Right cardiac atrium (tissue), 5 donors: ENCODE data around the gene DCHS2. TPM values are rescaled to one million over a fixed set of nuclear protein-coding genes. Genes with fewer than 3 reads are reported as not detected.
A peak's percentile ranks its signal among the peaks of the same experiment; 100 is the strongest.

Experiments used
- ATAC-seq, 2 donors: fragments of 200-7000 bp; cut with Tn5 transposase; one replicate each; pipeline versions ENCODE4 v1.8.0 to v1.9.1; 2020; ENCODE audit warnings: moderate library complexity in 2 of 2, mild to moderate bottlenecking in 1 of 2
- DNase-seq, 3 donors: peaks; one replicate each; pipeline ENCODE4 v3.0.0-alpha.2; 2020
- H3K27ac ChIP-seq: one replicate; pipeline ENCODE4 v1.5.1; 2013; ENCODE audit warnings: mild to moderate bottlenecking, low read length, control low read depth, moderate library complexity
- H3K27me3 ChIP-seq: one replicate; pipeline ENCODE4 v1.6.1; 2013; ENCODE audit not compliant: control insufficient read depth, insufficient read depth
- H3K4me1 ChIP-seq: one replicate; pipeline ENCODE4 v1.6.1; 2013; ENCODE audit warnings: low read length; ENCODE audit not compliant: control insufficient read depth, insufficient read depth
- H3K4me3 ChIP-seq: one replicate; pipeline ENCODE4 v1.5.1; 2013; ENCODE audit warnings: low read length, control low read depth
- H3K9me3 ChIP-seq: one replicate; pipeline ENCODE4 v1.6.1; 2013; ENCODE audit warnings: low read length; ENCODE audit not compliant: control insufficient read depth
- WGBS: extraction: QIAGEN DNeasy Blood & Tissue Kit; methylation state at CpG from one replicate; pipeline ENCODE4 v1.1.7; 2013; 5-methylcytosine and 5-hydroxymethylcytosine counted together
- intact Hi-C, 4 donors: fragments of 100-400 bp; cut with DNase I; formaldehyde crosslinking; loops; one replicate each; pipeline versions ENCODE4 v1.11.0 to v1.14.0; 2022 to 2023
- polyA plus RNA-seq: library from polyadenylated mRNA; stranded (reverse); fragments of 200-250 nt; gene quantifications from one replicate; pipeline ENCODE4 v1.2.3, GENCODE V29; 2013
- total RNA-seq, 4 donors: library from RNA; stranded (reverse); fragmentation: NEBNext Ultra II Directional; extraction: Animal tissue kit (Norgen Biotek cat#: 25700); gene quantifications; one replicate each; pipeline ENCODE4 v1.2.1, GENCODE V29; 2021
- donor health status: healthy with polysubstance abuse.
- donor health status: DM: no; HTN: yes; CAD: no.
- donor health status: DM: no; HTN: no; CAD: no.
- donor health status: DM: no; HTN: yes; CAD: no; lungs with severe emphysema.
- donor health status: DM: yes; HTN: yes; CAD: no.

DCHS2 gene
- total and polyA plus RNA-seq, 5 donors: not detected

GRCh38 chr4:154390324-154390723 is 101.3 kb downstream of the DCHS2 start:
- H3K27me3 ChIP-seq: no peaks in the 10 kb centered on the region
- intact Hi-C loops: loop anchor here in 2 of 4 donors (10.0 kb wide), 1 partner anchor 114 kb away; no protein-coding TSS in a partner anchor
- ATAC-seq (no peak), DNase-seq (no peak)
- H3K27ac ChIP-seq: no peak overlapping the region
- no peaks in the 10 kb centered on the region for H3K9me3 ChIP-seq
- WGBS: 80% methylated on average over 3 of the region's 3 CpGs
- H3K4me1 ChIP-seq: no peaks in the 10 kb centered on the region
- no peak overlapping the region for H3K4me3 ChIP-seq

- H3K4me1 ChIP-seq: no peaks in the 10 kb centered on the region
- H3K4me3 ChIP-seq: no peak overlapping the region
- no peaks in the 10 kb centered on the region for H3K27me3 ChIP-seq
- no peaks in the 10 kb centered on the region for H3K9me3 ChIP-seq
- DNase-seq (no peak), ATAC-seq (no peak)
- intact Hi-C loops: no loop called here
- no peak overlapping the region for H3K27ac ChIP-seq
Observed at GRCh38 chr4:154389148-154389547, 102.5 kb downstream of the DCHS2 start.

- intact Hi-C loops: no loop called here
- Histone ChIP-seq H3K27me3 (no peaks in the 10 kb centered on the region), H3K4me3 (no peak overlapping the region), H3K9me3 (no peaks in the 10 kb centered on the region), H3K4me1 (no peaks in the 10 kb centered on the region), H3K27ac (no peak overlapping the region)
- ATAC-seq (no peak), DNase-seq (no peak)
- WGBS: 83% methylated on average over 4 of the region's 4 CpGs
Observed at GRCh38 chr4:154384012-154384411, 107.6 kb downstream of the DCHS2 start.

GRCh38 chr4:154376486-154376885 is 115.1 kb downstream of the DCHS2 start:
- Histone ChIP-seq H3K4me1 (no peaks in the 10 kb centered on the region), H3K9me3 (no peaks in the 10 kb centered on the region), H3K27me3 (no peaks in the 10 kb centered on the region), H3K27ac (no peak overlapping the region), H3K4me3 (no peak overlapping the region)
- DNase-seq (no peak), ATAC-seq (no peak)
- intact Hi-C loops: no loop called here
- WGBS: 76% methylated on average over 1 of the region's 1 CpG

GRCh38 chr4:154368060-154368459 is 123.5 kb downstream of the DCHS2 start:
- ATAC-seq (no peak), DNase-seq (no peak)
- no peak overlapping the region for H3K27ac ChIP-seq
- no peaks in the 10 kb centered on the region for H3K9me3 ChIP-seq
- no peaks in the 10 kb centered on the region for H3K4me1 ChIP-seq
- no peaks in the 10 kb centered on the region for H3K27me3 ChIP-seq
- intact Hi-C loops: no loop called here
- H3K4me3 ChIP-seq: no peak overlapping the region
- 71% methylated on average over 4 of the region's 4 CpGs for WGBS

- Histone ChIP-seq H3K9me3 (no peaks in the 10 kb centered on the region), H3K27me3 (no peaks in the 10 kb centered on the region), H3K27ac (no peak overlapping the region), H3K4me3 (no peak overlapping the region), H3K4me1 (no peaks in the 10 kb centered on the region)
- intact Hi-C loops: no loop called here
- 50% methylated on average over 2 of the region's 2 CpGs for WGBS
- DNase-seq: no peak
- ATAC-seq: no peak
Observed at GRCh38 chr4:154367659-154368058, 123.9 kb downstream of the DCHS2 start.

- ATAC-seq (peak in 1 of 2 donors; percentile 78), DNase-seq (no peak)
- 68% methylated on average over 4 of the region's 4 CpGs for WGBS
Observed at GRCh38 chr4:154366956-154367355, 124.6 kb downstream of the DCHS2 start.

GRCh38 chr4:154364066-154364845 is 127.3 kb downstream of the DCHS2 start:
- Histone ChIP-seq H3K9me3 (no peaks in the 10 kb centered on the region), H3K27me3 (no peaks in the 10 kb centered on the region), H3K4me1 (no peaks in the 10 kb centered on the region), H3K27ac (no peak overlapping the region), H3K4me3 (no peak overlapping the region)
- peak in 2 of 3 donors; percentile 22 to 47 for DNase-seq
- ATAC-seq: peak; percentile 81 to 95
- intact Hi-C loops: no loop called here
- 34% methylated on average over 7 of the region's 7 CpGs for WGBS

More at GRCh38 chr4:154366956-154367355, 124.6 kb downstream of the DCHS2 start:
- Histone ChIP-seq H3K4me1 (no peaks in the 10 kb centered on the region), H3K27me3 (no peaks in the 10 kb centered on the region), H3K9me3 (no peaks in the 10 kb centered on the region), H3K27ac (no peak overlapping the region), H3K4me3 (no peak overlapping the region)
- intact Hi-C loops: no loop called here

- WGBS: 81% methylated on average over 4 of the region's 4 CpGs
- Histone ChIP-seq H3K4me1 (no peaks in the 10 kb centered on the region), H3K27me3 (no peaks in the 10 kb centered on the region), H3K4me3 (no peak overlapping the region), H3K9me3 (no peaks in the 10 kb centered on the region), H3K27ac (no peak overlapping the region)
- no peak for DNase-seq
- ATAC-seq: no peak
- intact Hi-C loops: no loop called here
Observed at GRCh38 chr4:154361450-154361849, 130.1 kb downstream of the DCHS2 start.

- H3K27ac ChIP-seq: no peak overlapping the region
- H3K4me3 ChIP-seq: no peak overlapping the region
- whole genome bisulfite sequencing: 40% methylated on average over 2 of the region's 2 CpGs
- H3K4me1 ChIP-seq: no peaks in the 10 kb centered on the region
- ATAC-seq (no peak), DNase-seq (no peak)
- intact Hi-C loops: no loop called here
- no peaks in the 10 kb centered on the region for H3K27me3 ChIP-seq
- no peaks in the 10 kb centered on the region for H3K9me3 ChIP-seq
Observed at GRCh38 chr4:154360491-154360890, 131.1 kb downstream of the DCHS2 start.

- H3K9me3 ChIP-seq: no peaks in the 10 kb centered on the region
- H3K4me1 ChIP-seq: no peaks in the 10 kb centered on the region
- no peak overlapping the region for H3K27ac ChIP-seq
- ATAC-seq (no peak), DNase-seq (no peak)
- H3K27me3 ChIP-seq: no peaks in the 10 kb centered on the region
- no peak overlapping the region for H3K4me3 ChIP-seq
- intact Hi-C loops: no loop called here
Observed at GRCh38 chr4:154354883-154355282, 136.7 kb downstream of the DCHS2 start.

- ATAC-seq: no peak
- 54% methylated on average over 2 of the region's 2 CpGs for WGBS
- Histone ChIP-seq H3K4me3 (no peak overlapping the region), H3K4me1 (no peaks in the 10 kb centered on the region), H3K27ac (no peak overlapping the region), H3K27me3 (no peaks in the 10 kb centered on the region), H3K9me3 (no peaks in the 10 kb centered on the region)
- DNase-seq: no peak
- intact Hi-C loops: no loop called here
Observed at GRCh38 chr4:154349829-154350228, 141.8 kb downstream of the DCHS2 start.
